Activated effector memory CD4-positive, alpha-beta T cell treated with anti-CD3 and anti-CD28 coated beads, Interleukin-2, amount 50 U/mL, for 16 hours (primary cell): ENCODE data around the gene TRMT13.
A peak's percentile ranks its signal among the peaks of the same experiment; 100 is the strongest.

Source experiments
- DNase-seq: peaks from one replicate; pipeline ENCODE4 v3.0.0-alpha.2; 2020

The TRMT13 gene, protein sequence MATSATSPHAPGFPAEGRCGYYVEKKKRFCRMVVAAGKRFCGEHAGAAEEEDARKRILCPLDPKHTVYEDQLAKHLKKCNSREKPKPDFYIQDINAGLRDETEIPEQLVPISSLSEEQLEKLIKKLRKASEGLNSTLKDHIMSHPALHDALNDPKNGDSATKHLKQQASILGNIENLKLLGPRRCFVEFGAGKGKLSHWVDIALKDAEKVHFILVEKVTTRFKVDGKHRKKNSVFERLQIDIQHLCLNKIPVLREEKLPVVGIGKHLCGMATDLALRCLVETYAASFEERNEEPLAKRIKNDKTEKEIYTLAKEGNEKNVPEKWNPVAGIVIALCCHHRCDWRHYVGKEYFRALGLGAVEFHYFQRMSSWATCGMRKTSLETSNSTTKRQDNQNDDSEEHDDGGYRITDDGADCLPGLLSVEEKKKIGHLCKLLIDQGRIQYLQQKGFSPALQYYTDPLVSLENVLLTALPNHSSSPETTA

DNA sequence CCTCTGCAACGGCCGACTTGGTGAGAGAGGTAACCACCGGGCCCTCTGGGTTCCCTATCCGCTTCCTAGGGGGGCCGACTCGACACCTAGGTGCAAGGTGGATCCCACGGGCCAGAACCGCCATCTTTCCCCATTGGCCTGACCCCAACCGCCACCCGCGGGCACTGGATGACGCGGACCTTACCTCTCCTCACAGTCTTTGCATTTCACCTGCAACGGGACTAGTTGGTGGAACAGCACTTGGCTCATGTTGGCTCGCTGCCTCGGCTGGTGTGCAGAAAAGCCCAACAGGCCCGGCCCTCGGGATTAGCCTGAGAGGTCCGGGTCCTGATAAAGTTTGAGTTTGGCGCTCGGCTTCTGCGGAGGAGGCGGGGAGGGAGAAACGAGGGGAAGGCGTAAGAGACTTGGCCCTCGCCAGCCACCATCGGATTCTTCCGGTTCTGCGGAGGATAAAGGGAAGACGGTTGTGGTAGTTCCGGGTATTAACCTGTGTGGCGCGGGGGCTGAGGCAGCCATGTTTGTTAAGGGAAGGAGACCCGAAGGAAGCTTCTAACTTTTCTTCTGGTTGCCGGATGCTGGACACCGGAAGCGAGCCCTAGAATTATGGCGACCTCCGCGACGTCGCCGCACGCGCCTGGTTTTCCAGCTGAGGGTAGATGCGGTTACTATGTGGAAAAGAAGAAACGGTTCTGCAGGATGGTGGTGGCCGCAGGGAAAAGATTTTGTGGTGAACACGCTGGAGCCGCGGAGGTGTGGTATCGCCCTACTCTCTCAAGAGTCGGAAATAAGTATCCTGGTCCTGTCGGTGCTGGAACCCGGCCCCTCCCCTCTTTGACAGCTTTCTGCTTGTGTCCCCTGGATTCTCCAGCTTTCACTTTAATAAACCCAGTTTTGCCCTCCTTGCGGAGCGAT is at the start of gene TRMT13, which contains the start of gene SASS6:
TSS of gene TRMT13 (plus strand) at position 598 of the 912 bp plus-strand sequence. CDS start at position 604, 6 bp downstream.
TSS of gene SASS6 (minus strand) at position 365 of the 912 bp plus-strand sequence. CDS start at position 249, 116 bp downstream.
- DNase-seq: peak; percentile 98

DNA sequence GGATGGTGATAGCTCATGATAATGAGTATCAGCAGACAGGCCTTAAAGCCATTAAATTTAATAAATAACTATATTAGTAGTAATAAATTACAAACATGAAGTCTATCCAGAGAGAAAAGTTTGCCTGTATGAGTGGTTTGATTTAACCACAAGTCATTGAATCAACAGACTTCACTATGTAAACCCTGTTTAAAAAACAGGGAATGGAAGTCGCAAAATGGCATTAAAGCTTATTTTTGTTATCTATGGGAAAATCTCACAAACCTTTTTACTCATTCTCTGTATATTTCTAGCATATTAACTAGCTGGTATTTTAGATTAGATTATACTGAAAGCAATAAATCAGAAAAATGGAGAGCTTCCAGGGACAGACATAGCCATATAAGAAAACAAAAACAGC is 45.6 kb upstream of the TRMT13 start:
- no peak for DNase-seq

DNA sequence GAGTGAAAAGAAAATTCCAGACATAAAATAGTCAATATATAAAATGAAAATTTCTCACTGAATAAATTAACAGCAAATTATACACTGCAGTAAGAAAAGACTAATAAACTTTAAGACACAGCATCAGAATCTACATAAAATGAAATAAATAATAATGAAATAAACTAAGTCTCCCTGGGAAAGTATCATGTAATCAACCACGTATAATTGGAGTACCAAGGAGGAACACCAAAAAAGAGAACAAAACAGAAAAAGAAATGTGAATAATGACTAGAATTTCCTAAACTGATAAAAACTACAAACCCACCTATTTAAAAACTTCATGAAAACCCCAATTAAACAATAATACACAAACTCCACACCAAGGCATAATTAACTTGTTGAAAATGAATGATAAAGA is 43.9 kb upstream of the TRMT13 start:
- no peak for DNase-seq

DNA sequence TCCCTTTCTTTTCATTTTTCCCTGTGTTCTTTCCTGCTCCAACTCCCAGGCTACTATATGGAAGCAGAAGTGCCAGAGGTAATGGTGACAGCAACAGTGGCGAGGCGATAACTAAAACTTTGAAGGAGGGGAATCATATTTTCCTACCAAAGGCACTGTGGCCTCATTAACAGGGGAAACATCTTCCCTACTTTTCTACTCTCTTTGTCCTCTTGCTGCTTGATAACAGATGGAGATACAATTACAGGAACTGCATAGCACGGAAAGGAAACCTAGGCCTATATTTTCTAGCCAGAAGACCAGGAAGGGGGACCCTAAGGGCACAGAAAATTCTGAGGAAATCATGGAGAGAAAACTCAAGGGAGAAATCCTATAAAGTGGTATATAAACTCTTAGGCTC is 42.5 kb upstream of the TRMT13 start:
- DNase-seq: no peak

DNA sequence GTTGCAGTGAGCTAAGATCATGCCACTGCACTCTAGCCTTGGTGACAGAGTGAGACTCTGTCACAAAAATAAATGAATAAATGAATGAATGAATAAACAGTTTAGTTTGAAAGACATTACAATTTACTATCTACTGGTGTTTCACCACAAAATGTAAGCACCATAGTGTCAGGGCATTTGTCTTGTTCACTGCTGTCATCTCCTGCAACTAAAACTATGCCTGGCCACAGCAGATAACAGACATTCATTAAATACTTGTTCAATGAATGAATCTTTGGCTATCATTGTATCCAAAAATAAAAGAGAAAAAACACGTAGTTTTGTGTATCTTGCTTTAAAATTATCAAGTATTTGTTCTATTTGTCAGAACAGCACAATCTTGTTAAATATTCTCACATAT is 32.8 kb upstream of the TRMT13 start:
- no peak for DNase-seq

DNA sequence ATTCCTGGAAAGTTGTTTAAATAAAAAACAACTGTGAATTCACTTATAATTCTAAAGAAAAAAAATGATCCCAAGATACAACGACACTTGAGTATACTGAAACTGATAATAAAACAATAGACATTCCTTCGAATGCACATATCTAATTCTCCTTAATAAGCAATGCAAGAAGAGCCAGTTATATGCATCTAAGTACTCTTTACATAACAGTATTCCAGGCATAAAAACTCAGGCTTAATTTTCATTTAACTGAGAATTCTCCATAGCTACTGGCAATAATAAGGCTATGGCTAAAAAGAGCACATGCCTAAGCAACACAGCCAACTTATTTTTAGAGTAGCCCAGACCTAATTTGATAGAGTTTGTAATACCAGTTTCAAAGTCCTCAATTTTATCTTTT is 31.4 kb upstream of the TRMT13 start:
- DNase-seq: no peak

DNA sequence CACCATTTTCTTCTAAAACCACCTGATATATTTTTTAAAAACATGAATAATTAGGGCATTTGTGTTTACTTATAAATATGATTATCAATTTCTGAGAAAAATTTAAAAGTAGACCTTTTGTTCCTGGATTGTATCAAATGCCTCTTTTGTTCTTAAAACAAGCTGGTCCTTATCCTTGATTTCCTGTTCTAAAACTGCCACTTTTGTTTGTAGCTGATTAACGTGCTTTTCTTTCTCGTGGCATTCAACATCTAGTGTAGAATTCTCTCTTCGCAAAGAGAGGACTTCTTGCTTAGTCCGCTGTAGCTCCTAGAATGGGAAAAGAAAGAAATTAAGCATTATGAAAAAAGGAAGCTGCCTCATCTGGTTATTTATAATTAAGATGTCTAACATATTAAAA is 25.3 kb upstream of the TRMT13 start:
- DNase-seq: no peak

DNA sequence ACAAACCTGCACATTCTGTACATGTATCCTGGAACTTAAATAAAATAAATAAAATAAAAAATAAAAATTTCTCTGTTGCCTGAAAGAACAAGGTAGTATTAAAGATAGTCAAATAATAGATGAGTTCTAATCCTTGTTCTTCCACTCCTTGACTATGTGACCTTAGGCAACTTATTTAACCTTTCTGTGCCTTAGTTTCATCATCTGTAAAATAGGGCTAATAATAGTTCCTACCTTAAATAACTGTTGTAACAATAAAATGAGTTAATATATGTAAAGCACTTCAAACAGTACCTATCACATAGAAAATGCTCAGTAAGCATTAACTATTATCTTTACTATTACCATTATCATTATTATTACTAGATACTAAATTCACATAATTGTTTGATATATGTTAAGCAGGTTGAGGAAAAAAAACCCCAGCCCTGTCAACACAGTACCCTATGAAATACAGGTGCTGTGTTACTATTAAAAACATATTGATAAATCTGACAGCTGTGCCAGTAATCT is 23.4 kb upstream of the TRMT13 start:
- DNase-seq: no peak

DNA sequence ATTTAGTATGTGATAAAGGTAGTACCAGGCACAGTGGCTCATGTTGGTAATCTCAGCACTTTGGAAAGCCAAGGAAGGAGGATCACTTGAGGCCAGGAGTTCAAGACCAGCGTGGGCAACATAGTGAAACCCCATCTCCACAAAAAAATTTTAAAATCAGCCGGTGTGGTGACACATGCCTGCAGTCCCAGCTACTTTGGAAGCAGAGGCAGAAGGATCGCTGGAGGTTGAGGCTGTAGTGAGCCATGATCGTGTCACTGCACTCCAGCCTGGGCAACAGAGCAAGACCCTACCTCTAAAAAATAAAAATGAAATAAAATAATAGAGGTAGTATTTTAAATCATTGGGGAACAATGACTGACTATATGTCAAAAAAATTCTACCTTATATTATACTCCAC is 17.4 kb upstream of the TRMT13 start:
- DNase-seq: no peak

DNA sequence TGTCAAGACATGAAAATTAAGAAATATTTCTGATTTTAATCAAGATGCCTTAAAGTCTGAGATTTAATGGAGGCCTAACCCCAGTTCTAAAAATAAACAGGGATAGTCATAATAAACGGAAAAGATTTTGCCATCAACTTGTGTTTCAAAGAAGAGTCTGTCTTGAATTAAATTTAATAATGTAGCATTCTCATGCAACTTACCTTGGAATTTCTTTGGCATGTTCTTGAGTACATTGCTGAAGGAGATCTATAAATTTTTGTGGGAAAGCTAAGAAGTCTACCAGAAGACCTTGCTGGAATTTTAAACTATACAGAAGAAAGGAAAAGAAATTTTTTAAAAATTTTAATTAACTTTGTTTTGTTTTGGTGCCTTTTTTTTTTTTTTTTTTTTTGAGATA is 10.8 kb upstream of the TRMT13 start:
- no peak for DNase-seq

DNA sequence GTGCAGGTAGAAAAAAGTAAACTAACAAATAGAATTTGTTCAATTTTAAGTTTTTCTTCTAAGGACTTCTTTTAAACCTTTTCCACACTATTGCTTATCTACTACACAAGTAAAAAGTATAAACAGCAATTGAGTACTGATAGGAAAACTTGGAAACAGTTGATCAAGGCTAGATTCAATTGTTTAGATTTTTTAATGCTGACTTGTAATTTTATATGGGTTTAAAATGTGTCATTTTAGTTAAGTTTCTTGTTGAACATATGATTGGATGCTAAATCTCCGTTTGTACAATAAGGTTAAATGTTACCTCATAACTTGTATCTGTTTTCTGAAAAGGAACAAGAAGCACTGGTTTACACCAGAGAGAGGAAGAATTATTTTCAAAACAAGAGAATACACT is 5.7 kb upstream of the TRMT13 start:
- no peak for DNase-seq

DNA sequence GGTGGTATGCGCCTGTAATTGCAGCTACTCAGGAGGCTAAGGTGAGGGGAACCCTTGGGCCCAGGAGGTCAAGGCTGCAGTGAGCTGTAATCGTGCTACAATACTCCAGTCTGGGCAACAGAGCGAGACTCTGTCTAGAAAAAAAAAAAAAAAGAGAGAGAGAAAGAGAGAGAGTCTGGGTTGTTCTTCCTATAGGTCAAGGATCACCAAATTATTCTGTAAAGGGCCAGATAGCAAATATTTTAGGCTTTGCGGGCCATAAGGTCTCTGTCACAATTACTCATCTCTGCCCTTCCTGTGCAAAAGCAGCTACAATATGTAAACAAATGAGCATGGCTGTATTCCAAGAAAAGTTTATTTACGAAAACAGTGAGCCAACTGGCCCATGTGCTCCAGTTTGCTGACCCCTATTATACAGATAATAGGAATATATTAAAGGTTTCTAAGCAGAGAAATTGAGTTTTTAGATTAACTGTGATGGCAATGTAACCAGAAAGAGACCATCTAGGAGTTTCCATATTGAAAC is 2.3 kb upstream of the TRMT13 start:
- no peak for DNase-seq

DNA sequence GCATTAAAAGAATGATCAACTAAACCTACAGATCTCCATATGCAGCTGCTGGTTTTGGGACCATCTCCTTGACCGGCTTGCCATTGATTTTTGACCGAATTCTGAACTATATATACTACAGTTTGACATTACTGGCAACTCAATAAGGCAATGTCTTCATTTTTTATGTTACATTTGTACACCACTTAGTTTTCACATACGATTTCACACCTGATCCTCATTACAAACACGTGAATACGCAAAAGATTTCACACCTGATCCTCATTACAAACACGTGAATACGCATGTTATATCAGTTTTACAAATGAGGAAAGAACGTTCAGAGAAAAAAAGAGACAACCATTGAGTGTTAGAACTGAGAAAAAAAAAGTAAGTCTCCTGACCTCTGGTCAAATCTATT is 1.3 kb upstream of the TRMT13 start:
- DNase-seq: no peak

DNA sequence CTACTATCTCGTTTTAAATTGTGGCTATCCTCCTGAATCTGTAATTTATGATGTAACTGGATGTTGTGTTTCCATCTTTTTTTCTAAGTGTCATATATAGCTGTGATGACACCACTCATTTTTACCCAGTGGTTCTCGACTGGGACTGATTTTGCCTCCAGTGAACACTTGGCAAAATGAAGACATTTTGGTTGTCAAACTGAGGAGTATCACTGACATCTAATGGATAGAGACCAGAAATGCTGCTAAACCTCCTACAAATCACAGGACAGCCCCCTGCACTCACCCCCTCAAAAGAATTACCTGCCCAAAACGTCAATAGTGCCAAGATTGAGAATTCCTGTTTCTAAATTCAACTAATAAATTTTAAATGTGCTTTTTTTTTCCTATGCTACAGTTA is 1.9 kb downstream of the TRMT13 start:
- DNase-seq: no peak

DNA sequence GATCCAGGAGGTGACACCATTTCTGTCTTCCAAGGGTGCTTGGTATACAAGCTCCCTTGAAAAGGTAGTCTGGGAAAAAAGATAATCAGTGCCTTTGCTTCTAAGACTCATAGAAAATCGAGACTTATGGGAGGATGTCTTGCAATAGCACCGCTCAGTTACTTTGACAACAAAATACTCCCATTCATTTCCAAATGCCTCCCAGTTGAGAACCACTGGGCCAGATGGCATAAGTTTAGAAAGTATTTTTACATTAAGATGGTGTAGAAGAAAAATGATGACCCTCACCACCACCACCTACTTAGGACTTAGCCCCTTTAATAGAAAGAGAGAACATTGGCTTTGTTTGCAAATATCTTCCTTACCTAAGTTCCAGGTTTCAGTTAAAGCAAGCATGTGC is 4.6 kb downstream of the TRMT13 start:
- DNase-seq: no peak

DNA sequence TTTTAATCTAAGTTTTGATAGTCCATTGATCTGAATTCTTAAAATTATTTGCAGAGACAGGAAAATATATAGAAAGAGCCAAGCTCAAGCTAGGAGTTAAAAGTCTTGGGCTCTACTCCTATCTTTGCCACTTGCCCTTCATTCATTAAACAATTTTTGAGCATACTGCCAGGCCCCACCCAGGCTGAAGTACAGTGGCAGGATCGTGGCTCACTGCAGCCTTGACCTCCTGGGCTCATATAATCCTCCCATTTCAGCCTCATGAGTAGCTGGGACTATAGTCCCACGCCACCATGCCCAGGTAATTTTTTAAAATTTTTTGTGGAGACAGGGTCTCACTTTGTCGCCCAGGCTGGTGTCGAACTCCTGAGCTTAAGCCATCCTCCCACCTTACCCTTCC is 8.2 kb downstream of the TRMT13 start:
- DNase-seq: no peak

DNA sequence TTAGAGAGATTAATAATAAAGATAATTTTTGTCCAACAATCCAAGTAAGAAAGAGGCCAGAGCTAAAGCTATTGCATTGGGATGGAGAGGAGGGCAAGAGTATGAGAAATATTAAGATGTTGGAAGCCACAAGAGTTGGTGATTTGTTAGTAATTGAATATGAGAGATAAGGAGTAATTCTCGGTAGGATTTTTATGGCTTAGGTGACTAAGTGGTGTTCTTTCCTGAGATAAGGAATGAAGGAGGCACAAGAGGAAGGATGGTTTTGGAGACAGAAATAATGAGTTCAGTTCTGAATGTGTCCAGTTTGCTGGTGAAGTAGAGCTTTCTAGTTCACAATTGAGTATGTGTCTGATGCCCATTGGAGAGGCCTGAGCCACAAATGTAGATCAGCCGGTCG is 9.4 kb downstream of the TRMT13 start:
- no peak for DNase-seq

DNA sequence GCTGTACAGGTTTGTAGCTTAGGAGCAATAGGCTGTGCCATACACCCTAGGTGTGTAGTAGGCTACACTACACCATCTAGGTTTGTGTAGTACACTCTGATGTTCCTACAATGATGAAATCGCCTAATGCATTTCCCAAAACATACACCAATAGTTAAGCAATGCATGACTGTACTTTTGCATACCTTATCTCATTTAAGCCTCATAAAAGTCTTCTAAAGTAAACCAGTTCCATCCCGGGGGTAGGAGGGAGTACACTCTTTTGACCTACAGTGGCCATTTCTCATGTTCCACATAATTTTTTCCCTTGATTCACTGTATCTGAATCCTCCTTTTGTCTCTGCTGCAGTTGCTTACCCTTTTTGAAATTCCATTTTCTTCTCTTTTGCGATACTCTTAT is 12.2 kb downstream of the TRMT13 start:
- DNase-seq: no peak

DNA sequence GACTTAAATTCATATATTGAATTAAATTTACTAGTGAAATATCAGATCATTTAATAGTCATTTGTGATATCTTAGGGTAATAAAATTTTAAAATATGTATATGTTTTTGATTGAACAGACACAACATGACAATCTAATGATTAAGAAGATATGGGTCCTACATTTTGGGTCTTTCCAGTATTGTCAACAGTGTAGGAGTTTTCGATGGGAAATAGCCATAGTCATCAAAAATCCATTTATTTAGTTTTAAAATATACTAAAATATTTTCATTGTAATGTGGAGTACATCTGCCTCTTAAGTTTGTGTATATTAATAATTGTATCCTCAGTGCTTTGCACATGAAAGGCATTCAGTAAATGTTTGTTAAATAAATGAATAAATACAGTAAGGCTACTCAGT is 14.0 kb downstream of the TRMT13 start:
- DNase-seq: no peak

DNA sequence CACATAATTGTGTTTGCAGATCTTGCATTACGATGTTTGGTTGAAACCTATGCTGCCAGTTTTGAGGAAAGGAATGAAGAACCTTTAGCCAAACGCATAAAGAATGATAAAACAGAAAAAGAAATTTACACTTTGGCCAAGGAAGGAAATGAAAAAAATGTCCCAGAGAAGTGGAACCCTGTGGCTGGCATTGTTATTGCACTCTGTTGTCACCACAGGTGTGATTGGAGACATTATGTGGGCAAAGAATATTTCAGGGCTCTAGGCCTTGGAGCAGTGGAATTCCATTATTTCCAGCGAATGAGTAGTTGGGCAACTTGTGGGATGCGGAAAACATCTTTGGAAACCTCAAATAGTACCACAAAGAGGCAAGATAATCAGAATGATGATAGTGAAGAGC is 14.9 kb downstream of the TRMT13 start:
- no peak for DNase-seq

DNA sequence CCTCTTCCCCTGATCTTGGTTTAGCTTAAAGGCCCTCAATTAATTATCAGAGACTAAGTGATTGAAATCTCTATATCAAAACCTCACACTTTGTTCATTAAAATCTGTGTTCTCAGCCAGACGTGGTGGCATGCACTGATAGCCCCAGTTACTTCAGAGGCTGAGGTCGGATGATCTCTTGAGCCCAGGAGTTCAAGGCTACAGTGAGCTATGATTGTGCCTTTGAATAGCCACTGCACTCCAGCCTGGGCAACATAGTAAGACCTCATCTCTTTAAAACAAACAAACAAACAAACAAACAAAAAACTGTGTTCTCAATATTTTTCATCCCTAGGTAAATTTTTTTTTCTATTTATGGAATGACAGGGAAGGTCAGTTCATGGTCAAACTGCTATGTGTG is 18.7 kb downstream of the TRMT13 start:
- DNase-seq: no peak

DNA sequence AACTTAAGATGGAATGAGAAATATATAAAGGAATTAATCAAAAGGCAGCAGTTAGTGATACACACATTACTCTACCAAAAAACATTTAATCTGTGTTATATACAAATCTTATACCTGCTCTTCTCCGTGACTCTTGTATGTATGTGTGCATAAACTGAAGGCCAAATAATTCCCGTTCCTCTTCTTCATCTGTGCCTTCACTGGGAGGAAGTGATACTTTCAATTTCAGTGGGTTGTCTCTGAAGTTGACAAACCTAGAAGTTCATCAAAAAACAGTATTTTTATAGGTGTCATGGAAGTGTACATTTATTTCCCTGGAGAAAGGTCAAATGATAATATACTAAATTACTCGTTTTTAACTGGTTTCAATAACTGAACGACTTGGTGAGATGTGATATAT is 19.3 kb downstream of the TRMT13 start:
- DNase-seq: no peak

DNA sequence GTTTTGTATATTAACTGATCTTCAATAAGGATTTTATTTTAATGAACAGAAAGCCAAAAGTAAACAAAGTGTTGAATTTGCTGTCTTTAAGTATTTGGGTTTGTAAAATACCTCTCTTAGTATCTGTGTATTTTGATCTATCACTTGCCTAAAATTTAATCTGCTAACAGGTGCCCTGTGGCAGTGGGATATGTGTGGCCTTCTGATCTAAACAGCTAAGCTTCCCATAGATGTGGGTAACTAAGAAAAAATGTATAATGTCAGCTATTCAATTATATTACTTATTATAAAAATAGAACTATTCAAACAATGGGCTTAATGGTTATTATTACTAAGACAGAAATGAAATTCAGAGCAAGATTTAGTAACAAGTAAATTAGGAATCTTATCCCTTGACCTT is 29.9 kb downstream of the TRMT13 start:
- no peak for DNase-seq
